HG03442 (cell line): ENCODE data around the gene TNFRSF1B.
A peak's percentile ranks its signal among the peaks of the same experiment; 100 is the strongest.
"Not testable (repeated sequence)": the region's sequence is repeated elsewhere in the genome, so short reads cannot be mapped to it uniquely, and the experiment has no call there.

ENCODE experiments used
- ATAC-seq: cut with Tn5 transposase; IDR thresholded peaks from one replicate; pipeline ENCODE4 v1.9.1; 2021; ENCODE audit warnings: mild to moderate bottlenecking, moderate library complexity; ENCODE audit not compliant: unreplicated experiment

TNFRSF1B gene

GRCh38 chr1:12209495-12209832 lies 42.7 kb downstream of the TNFRSF1B start:
- no peak for ATAC-seq

- no peak for ATAC-seq
Measured at GRCh38 chr1:12215118-12215961, 48.5 kb downstream of the TNFRSF1B start.

GRCh38 chr1:12219800-12220199 lies 53.0 kb downstream of the TNFRSF1B start:
- ATAC-seq: no peak

- no peak for ATAC-seq
Measured at GRCh38 chr1:12220890-12221289, 54.1 kb downstream of the TNFRSF1B start.

GRCh38 chr1:12222700-12223099 lies 55.9 kb downstream of the TNFRSF1B start:
- ATAC-seq: not testable (repeated sequence)

DNA sequence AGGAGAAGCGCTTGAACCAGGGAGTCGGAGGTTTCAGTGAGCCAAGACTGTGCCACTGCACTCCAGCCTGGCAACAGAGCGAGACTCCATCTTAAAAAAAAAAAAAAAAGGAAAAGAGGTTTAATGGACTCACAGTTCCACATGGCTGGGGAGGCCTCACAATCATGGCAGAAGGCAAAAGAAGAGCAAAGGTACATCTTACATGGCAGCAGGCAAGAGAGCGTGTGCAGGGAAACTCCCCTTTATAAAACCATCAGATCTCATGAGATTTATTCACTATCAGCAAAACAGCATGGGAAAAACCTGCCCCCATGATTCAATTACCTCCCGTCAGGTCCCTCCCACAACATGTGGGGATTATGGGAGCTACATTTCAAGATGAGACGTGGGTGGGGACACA lies 57.3 kb downstream of the TNFRSF1B start:
- ATAC-seq: not testable (repeated sequence)

GRCh38 chr1:12228979-12229378 lies 62.2 kb downstream of the TNFRSF1B start:
- no peak for ATAC-seq

DNA sequence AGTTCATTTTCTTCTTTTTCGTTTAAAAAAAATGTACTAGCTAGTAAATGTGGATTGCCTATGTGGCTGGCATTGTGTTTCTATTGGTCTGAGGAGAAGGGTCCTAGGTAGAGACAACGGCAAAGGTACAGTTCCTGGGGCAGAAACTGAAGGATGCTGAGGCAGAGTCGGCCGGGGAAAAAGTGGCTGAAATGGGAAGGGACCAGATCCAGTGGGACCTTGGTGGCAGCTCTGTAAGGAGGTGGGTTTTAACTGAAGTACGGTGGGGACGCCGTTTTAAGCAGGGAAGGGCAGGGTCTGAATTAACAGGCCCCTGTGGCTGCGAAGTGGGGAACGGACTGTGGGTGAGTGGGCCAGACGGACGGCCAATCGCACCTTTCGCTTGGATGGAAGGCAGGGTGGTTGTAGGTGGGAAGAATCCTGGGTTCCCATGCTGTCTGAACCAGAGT lies 62.6 kb downstream of the TNFRSF1B start:
- no peak for ATAC-seq

GRCh38 chr1:12229835-12230548 lies 63.2 kb downstream of the TNFRSF1B start, which contains the start of gene VPS13D:
Gene VPS13D (plus strand): TSS chr1:12230030. CDS start chr1:12234267, 4,237 bp downstream.
- peak; percentile 69 for ATAC-seq

DNA sequence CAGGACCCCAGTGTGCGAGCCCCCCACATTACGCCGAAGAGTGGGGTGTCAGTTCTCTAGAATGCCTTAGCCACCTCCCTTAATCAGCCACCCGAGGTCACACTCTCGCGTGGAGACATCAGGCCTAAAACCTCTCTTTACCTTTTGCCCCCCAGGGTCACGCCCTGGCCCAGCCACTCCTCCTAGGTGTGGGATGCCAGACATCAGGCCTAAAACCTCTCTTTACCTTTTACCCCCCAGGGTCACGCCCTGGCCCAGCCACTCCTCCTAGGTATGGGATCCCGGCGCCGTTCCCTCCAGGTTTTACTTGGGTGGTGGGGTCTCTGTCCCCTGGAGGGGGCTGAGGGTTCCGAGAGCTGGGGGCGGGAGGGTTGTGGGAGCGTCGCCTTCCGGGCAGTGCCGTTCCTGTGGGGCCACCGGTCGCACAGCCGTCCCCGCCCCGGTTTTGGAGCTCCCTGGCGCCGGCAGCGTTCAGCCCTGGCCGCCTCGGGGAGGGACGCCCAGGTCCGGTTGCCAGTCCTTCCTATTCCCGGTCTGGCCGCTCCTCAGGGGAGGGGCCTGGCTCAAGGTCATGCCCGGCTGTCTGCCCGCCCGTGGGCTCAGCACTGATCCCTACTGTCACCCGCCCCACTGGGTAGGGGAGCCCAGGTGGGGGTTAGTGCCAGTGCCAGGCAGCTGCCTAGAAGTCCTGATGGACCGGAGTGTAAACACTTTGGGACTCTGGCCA lies 63.9 kb downstream of the TNFRSF1B start:
- ATAC-seq: peak; percentile 10

DNA sequence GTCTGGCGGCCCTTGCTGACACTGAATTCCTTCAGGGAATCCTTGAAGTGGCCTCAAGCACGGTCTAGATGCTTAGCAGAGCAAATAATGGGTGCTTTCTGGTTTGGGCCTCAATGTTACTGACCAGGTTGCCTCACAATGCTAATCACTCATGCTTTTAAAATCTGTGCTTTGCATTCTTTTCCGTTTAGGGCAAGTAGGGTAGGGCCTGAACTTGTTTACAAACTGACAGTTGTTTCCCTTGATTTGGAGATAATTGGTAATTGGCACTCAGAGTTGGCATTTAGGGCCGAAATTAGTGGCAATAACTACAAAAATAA lies 64.4 kb downstream of the TNFRSF1B start:
- ATAC-seq: no peak

- ATAC-seq: no peak
Measured at GRCh38 chr1:12232221-12232620, 65.4 kb downstream of the TNFRSF1B start.

GRCh38 chr1:12244078-12244477 lies 77.3 kb downstream of the TNFRSF1B start:
- no peak for ATAC-seq

DNA sequence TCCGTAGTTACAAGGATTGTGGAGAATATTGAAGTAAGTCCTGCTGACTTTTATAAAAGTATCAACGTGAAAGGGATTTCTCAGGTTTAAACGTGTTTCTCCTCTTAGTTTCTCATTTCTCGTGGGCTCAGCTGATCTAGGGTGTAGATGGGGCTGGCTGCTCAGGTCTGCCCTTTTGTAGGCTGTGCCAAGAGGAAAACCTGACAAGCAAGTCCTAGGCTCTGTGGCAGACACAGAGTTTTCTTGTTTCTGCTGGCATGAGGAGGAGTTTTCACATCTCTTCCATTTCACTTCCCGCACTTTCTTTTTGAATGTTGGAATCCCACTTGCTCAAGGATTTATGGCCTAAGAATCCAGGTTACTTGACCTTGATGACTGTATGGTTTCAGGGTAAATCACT lies 77.8 kb downstream of the TNFRSF1B start:
- no peak for ATAC-seq

DNA sequence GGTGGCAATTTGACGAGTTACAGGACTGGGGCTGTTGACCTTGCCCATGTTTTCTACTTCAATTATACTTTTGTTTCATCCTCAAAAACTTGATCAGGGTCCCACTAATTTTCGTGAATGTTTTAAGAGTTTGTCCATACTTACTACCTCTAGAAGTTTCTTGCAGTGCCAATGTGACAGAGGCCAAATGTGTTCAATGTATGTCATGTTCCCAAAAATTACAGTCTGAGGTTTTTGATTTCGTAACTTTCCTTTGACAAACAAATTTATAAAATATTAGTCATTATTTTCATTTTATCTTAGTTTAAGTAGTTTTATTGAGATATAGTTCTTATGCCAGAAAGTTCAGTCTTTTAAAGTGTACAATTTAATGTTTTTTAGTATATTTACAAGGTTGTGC lies 78.3 kb downstream of the TNFRSF1B start:
- no peak for ATAC-seq

DNA sequence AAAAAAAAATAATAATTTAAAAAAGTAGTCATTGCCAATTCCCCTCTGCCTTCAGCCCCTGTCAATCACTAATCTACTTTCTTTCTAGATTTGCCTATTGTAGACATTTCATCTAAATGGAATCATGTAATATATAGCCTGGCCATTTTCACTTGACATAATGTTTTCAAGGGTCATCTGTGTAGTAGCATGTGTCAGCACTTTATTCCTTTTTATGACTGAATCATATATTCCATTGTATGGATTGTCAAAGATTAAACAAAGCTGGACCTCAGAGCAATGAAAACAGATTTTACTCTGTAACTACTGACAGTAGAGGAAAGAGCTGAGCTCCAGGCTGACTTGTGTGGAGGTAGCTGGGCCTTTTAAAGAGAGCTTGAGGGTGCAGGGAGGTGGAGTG lies 78.9 kb downstream of the TNFRSF1B start:
- no peak for ATAC-seq

- no peak for ATAC-seq
Measured at GRCh38 chr1:12246584-12246983, 79.8 kb downstream of the TNFRSF1B start.

DNA sequence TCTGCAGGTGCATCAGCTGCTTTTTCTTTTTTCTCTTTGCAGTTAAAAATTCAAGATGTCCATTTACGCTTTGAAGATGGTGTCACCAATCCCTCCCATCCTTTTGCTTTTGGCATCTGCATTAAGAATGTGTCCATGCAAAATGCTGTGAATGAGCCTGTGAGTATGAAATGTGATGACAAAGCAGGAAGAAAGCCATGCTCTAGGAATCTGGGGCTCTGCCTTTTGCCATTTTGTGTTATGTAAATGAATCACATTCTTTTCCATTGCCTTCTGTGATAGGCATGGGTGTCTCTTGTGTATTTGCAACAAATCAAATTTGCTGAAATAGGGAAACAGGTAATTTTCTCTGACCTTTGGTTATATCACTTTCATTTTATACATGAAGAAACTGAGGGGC lies 82.4 kb downstream of the TNFRSF1B start:
- no peak for ATAC-seq

DNA sequence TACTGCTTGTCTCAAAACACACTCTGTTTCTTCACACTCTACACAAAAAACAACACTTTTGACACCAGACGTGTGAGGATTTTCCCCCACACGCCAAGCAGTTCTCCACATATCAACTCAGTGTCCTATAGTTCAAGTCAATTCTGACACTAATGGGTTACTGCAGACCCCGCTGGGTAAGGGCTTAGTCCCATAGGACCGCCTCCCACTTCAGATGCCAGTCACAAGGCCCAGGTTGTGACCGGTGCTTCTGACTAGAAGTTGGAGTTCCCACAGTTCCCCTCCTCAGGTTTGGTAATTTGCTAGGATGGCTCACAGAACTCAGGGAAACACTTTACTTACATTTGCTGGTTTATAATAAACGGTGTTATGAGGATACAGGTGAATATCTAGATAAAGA lies 83.0 kb downstream of the TNFRSF1B start:
- no peak for ATAC-seq

DNA sequence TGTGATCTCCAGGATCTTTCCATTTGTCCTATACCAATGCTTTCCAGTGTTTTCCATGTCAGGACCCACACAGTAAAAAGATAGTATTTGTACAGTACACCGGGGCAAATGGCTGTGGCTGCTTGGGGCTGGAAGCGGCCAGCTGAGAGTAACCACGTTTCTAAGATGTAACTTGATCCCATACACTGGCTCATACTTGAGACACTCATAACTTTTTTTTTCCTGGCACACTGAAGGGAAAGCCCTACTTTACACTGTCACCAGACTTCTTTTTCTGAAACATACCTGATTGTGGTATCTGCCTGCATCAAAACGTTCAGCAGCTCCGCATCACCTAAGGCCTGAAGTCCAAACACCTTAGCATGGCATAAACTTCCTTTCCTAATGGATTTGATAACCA lies 84.7 kb downstream of the TNFRSF1B start:
- no peak for ATAC-seq

DNA sequence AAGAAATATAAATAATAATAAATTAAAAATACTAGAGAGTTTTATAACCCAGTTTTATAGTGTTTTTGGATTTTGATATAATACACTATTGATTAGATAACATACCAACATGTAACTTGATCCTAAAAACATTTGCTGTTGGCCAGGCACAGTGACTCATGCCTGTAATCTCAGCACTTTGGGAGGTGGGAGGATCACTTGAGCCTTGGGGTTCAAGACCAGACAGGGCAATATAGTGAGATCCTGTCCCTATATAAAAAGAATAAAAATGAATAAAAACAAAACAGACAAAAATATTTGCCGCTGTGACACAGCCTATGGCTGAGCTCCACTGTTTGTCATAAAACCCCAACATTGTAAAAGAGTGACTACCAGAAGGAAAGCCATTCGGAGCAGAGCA lies 89.1 kb downstream of the TNFRSF1B start:
- ATAC-seq: no peak

- ATAC-seq: no peak
Measured at GRCh38 chr1:12258272-12258671, 91.5 kb downstream of the TNFRSF1B start.
